ENCODE measurements around the gene PAPPA. TPM values are rescaled to one million over a fixed set of nuclear protein-coding genes. Genes with fewer than 3 reads are reported as not detected.

Gene PAPPA
- 1 to 10 TPM in 7 of 9 donors, under 1 TPM in 2; 0.65 to 8.5 (median 2.1) TPM for total RNA-seq
- 1 to 10 TPM in 1 of 2 donors, under 1 TPM in 1; 0.23 to 2.5 TPM for polyA plus RNA-seq
- long read RNA-seq, donor 1 = 0 reads
- long read RNA-seq, donor 2, partial matches to known transcripts = 0 of 2 reads
- long read RNA-seq, donor 2, other reads (novel, unspliced or antisense) = 2 of 2 reads
- long read RNA-seq, donor 3 = 0 reads

- Histone ChIP-seq H3K4me3 (peak within 1 kb of the TSS; percentile 38 to 75 (median 58)), H3K36me3 (no peaks in the 10 kb centered on the region), H3K27ac (peak within 1 kb of the TSS; percentile 29 to 92 (median 78)), H3K4me1 (peaks cover 0 to 36% (median 6%) of the 10 kb centered on the region in 12 donors), H3K9me3 (no peaks in the 10 kb centered on the region), H3K27me3 (peaks cover 0 to 51% (median 4%) of the 10 kb centered on the region in 9 donors)
- TF ChIP-seq POLR2A (IDR thresholded peaks at IDR 0.05) (no peak), CTCF (IDR thresholded peaks at IDR 0.05) (no peak)
- 2 to 4% (median 2%) methylated on average over 30 to 41 of the region's 41 CpGs for WGBS, 4 donors
- ATAC-seq (no peak), DNase-seq (no peak)
- intact Hi-C loops (cut with DNase I) = loop anchor here in 9 of 10 donors (2.0 to 10.0 kb wide), 16 partner anchors 161 to 562 kb away; no protein-coding TSS in a partner anchor
Observed at GRCh38 chr9:116153765-116154333, at the start of gene PAPPA. TSS of gene PAPPA (plus strand) at chr9:116153791. CDS start at chr9:116154173, 382 bp downstream.

- H3K4me3 ChIP-seq = no peak overlapping the region
- no peaks in the 10 kb centered on the region for H3K4me1 ChIP-seq
- DNase-seq (no peak), ATAC-seq (no peak)
- H3K27ac ChIP-seq = no peak overlapping the region
- no peaks in the 10 kb centered on the region for H3K27me3 ChIP-seq
- no peaks in the 10 kb centered on the region for H3K36me3 ChIP-seq
- WGBS, 4 donors = 58 to 74% (median 65%) methylated on average over 2 of the region's 2 CpGs
- H3K9me3 ChIP-seq = peaks cover 0 to 3% (median 0%) of the 10 kb centered on the region in 12 donors
- TF ChIP-seq CTCF (IDR thresholded peaks at IDR 0.05) (no peak), POLR2A (IDR thresholded peaks at IDR 0.05) (no peak)
- intact Hi-C loops (cut with DNase I) = loop anchor here in 1 of 10 donors (10.0 kb wide), 1 partner anchor 219 kb away; no protein-coding TSS in a partner anchor
Observed at GRCh38 chr9:116103976-116104820, 49.4 kb upstream of the PAPPA start.

GRCh38 chr9:116112236-116112635, 41.4 kb upstream of the PAPPA start:
- Histone ChIP-seq H3K36me3 (no peaks in the 10 kb centered on the region), H3K9me3 (peaks cover 0 to 3% (median 0%) of the 10 kb centered on the region in 12 donors), H3K27me3 (no peaks in the 10 kb centered on the region), H3K4me1 (no peaks in the 10 kb centered on the region), H3K4me3 (no peak overlapping the region), H3K27ac (no peak overlapping the region)
- no peak for ATAC-seq
- intact Hi-C loops (cut with DNase I) = loop anchor here in 7 of 10 donors (2.0 to 10.0 kb wide), 3 partner anchors 227 to 445 kb away; no protein-coding TSS in a partner anchor
- no peak for DNase-seq
- WGBS, 4 donors = 84 to 89% (median 86%) methylated on average over 1 of the region's 1 CpG
- TF ChIP-seq POLR2A (IDR thresholded peaks at IDR 0.05) (no peak), CTCF (IDR thresholded peaks at IDR 0.05) (peak in 8 of 12 donors; percentile 14 to 42 (median 32))
